ENCODE data around the gene IYD.

DNA sequence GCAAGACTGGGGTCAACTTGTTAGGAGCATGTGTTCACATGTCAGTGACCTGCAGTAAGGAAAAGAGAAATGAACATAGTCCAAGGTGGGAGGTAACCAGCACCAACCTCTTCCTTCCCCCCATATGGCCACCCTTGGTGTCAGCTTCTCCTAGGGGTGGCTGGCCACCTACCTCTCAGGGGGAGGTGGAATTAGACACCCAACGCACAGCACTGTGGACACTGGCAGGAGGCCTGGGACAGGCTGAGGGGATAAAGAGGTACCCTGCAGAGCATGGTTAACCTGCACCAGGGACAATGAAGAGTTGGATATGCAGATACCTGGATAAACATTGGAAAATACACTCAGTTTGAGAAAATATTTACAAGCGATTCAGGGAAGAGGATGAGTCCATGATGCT is 84.5 kb downstream of the IYD start:
- TF ChIP-seq CTCF (conservative IDR thresholded peaks at IDR 0.05; ENCODE audit: low read length) (no peak), EZH2phosphoT487 (IDR thresholded peaks at IDR 0.05; ENCODE audit: borderline replicate concordance) (no peak)

All from Loucy (cell line).